SK-N-SH (cell line): Measurements from ENCODE around the gene RHAG.

Source experiments
- CTCF ChIP-seq: fragments of 200-600 bp; sonication (generic); IDR thresholded peaks from 2 replicates; pipeline ENCODE4 v1.6.1; 2017; ENCODE audit warnings: antibody characterized with exemption, mild to moderate bottlenecking, moderate library complexity
- EZH2phosphoT487 ChIP-seq: fragments of 200-600 bp; sonication (generic); IDR thresholded peaks from 2 replicates; pipeline ENCODE4 v1.6.1; 2017; ENCODE audit warnings: low read depth, mixed run types, mild to moderate bottlenecking, antibody characterized with exemption, moderate library complexity, borderline replicate concordance
- FOXJ3 ChIP-seq: sonication (generic); formaldehyde crosslinking; IDR thresholded peaks from 2 replicates; pipeline ENCODE4 v1.5.1; 2020; ENCODE audit warnings: mild to moderate bottlenecking, missing genetic modification reagents
- JUND ChIP-seq: IDR thresholded peaks from 2 replicates; pipeline ENCODE4 v1.4.0; 2012
- MAX ChIP-seq: IDR thresholded peaks from 2 replicates; pipeline ENCODE4 v1.4.0; 2012; ENCODE audit warnings: low read depth
- NFIC ChIP-seq: IDR thresholded peaks from 2 replicates; pipeline ENCODE4 v1.4.0; 2012; ENCODE audit warnings: borderline replicate concordance
- NRF1 ChIP-seq: IDR thresholded peaks from 2 replicates; pipeline ENCODE4 v1.6.1; 2012; ENCODE audit warnings: low read depth, mild to moderate bottlenecking, low read length
- POLR2AphosphoS5 ChIP-seq: IDR thresholded peaks from 2 replicates; pipeline ENCODE4 v1.6.1; 2012; ENCODE audit warnings: low read depth, low read length
- RAD21 ChIP-seq: IDR thresholded peaks from 2 replicates; pipeline ENCODE4 v1.6.1; 2012; ENCODE audit warnings: mild to moderate bottlenecking, low read length
- RXRA ChIP-seq: IDR thresholded peaks from 2 replicates; pipeline ENCODE4 v1.4.0; 2012; ENCODE audit warnings: low read depth, mild to moderate bottlenecking, borderline replicate concordance
- SIN3A ChIP-seq: IDR thresholded peaks from 2 replicates; pipeline ENCODE4 v1.6.1; 2012; ENCODE audit warnings: low read depth, mild to moderate bottlenecking, low read length, moderate library complexity, borderline replicate concordance
- TEAD4 ChIP-seq: IDR thresholded peaks from 2 replicates; pipeline ENCODE4 v1.4.0; 2012; ENCODE audit warnings: mild to moderate bottlenecking, borderline replicate concordance; ENCODE audit not compliant: insufficient read depth
- USF2 ChIP-seq: fragments of 150-350 bp; IDR thresholded peaks from 2 replicates; pipeline ENCODE4 v1.6.1; 2017; ENCODE audit warnings: antibody characterized with exemption, low read length, low read depth, borderline replicate concordance

DNA sequence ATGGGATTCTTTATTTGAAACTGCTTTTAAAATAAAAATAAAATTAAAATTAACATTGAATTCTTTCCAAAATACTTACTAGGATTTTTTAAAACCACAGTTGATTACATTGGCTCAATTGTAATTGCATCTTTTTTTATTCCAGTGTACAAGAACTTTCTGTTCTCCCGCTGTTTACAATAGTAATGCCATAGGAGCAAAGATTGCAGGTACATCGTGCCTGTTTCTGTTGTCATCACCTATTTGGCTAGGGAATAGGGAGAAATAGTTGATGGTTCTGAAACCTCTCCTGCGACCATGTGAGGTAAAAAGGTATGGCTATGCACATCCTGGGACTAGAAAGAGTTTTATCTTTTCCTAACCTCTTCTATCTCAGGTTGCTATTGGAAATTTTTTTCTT is 28.2 kb upstream of the RHAG start:
- TF ChIP-seq CTCF (no peak), POLR2AphosphoS5 (no peak), MAX (no peak), EZH2phosphoT487 (no peak), TEAD4 (no peak), USF2 (no peak), NRF1 (no peak), SIN3A (no peak), NFIC (no peak), FOXJ3 (no peak), RAD21 (no peak), RXRA (no peak), JUND (no peak)
